ENCODE measurements around the gene CSTB.
"Not testable (repeated sequence)": the region's sequence is repeated elsewhere in the genome, so short reads cannot be mapped to it uniquely, and the experiment has no call there.

CSTB gene, protein sequence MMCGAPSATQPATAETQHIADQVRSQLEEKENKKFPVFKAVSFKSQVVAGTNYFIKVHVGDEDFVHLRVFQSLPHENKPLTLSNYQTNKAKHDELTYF

DNA sequence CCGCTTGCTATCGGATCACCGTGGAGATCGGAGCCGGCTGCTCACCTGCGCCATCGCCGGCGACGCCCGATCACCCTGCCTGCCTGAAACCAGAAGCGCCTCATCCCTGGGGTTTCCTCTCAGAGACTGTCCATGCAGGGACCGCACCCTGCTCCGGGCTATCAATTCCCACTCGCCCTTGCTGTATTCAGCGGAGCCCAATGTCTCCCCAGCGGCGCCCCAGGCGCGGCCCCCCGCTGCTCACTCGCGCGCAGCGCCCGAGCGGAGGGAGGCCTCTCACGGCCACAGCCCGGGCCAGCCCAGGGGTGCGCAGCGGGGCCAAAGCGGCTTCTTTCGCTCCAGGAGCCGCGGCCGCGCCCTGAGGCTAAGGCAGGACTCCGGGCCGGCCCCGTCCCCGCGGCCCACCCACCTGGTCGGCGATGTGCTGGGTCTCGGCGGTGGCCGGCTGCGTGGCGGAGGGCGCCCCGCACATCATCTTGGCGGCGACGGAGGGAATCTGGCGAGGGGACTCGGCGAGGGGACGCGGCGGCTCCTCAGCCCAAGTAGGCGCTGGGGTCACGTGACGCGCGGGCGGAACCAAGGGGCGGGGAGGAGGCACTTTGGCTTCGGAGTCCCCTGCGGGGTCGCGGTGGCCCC lies at the start of gene CSTB:
Gene CSTB (minus strand): TSS at position 514 of the 636 bp plus-strand sequence. CDS start 39 bp downstream, at position 475.
- H3K27ac ChIP-seq: peak within 1 kb of the TSS; percentile 36; the same call in 1 of the 2 replicates
- DNase-seq (ENCODE audit: low read depth, low spot score): no peak
- TF ChIP-seq EZH2 (IDR thresholded peaks at IDR 0.05) (no peak), POLR2AphosphoS5 (IDR thresholded peaks at IDR 0.05; ENCODE audit: borderline replicate concordance, low read depth, low read length) (peak; percentile 89), FOXP2 (optimal IDR thresholded peaks at IDR 0.05; ENCODE audit: control extremely low read depth, extremely low read length, insufficient read depth) (no peak)

DNA sequence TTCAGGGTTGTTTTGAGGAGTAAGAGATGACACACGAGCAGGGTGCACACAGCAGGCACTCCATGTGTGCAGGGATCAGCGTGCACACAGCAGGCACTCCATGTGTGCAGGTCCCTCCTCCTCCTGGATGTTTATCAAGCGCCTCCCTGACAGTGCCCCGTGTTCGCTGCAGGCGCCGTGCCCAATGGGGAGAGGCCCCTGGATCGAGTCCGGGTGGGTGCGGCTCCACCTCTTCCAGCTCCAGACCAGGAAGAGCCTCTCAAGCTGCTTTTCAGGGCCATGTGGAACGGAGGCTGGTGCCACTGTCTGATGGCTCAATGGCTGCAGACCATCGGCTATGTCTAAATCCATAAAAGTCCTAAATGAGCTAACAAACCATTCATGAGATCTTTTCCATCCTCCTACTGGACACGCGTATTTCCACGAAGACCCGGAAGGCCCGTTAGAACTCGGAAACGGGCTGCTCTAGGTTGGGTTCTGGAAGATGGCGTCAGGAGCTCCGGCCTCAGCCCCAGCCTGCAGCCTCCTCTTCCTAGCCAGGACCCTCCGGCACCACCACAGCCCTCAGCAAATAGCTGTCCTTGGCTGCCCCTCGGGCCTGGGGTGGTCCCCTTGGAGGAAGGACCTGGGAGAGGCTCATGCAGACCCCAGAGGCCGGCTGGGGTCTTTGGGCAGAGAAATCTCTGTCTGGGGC lies 49.3 kb upstream of the CSTB start:
- TF ChIP-seq FOXP2 (optimal IDR thresholded peaks at IDR 0.05; ENCODE audit: control extremely low read depth, extremely low read length, insufficient read depth) (no peak), EZH2 (IDR thresholded peaks at IDR 0.05) (no peak), POLR2AphosphoS5 (IDR thresholded peaks at IDR 0.05; ENCODE audit: borderline replicate concordance, low read depth, low read length) (no peak)
- no peak overlapping the region for H3K27ac ChIP-seq
- no peaks in the 10 kb centered on the region for H3K36me3 ChIP-seq (ENCODE audit: insufficient read depth, low read length)
- H3K4me3 ChIP-seq: no peak overlapping the region
- DNase-seq (ENCODE audit: low read depth, low spot score): no peak
- no peak overlapping the region for H3K9ac ChIP-seq (ENCODE audit: insufficient read length)
- no peaks in the 10 kb centered on the region for H3K9me3 ChIP-seq (ENCODE audit: low read depth, low read length)

More for the DNA sequence above, at the start of gene CSTB:
- no peaks in the 10 kb centered on the region for H3K9me3 ChIP-seq (ENCODE audit: low read depth, low read length)
- peaks cover 12% of the 10 kb centered on the region for H3K36me3 ChIP-seq (ENCODE audit: insufficient read depth, low read length)
- H3K4me3 ChIP-seq: peak within 1 kb of the TSS; percentile 91
- H3K9ac ChIP-seq (ENCODE audit: insufficient read length): peak within 1 kb of the TSS; percentile 80

DNA sequence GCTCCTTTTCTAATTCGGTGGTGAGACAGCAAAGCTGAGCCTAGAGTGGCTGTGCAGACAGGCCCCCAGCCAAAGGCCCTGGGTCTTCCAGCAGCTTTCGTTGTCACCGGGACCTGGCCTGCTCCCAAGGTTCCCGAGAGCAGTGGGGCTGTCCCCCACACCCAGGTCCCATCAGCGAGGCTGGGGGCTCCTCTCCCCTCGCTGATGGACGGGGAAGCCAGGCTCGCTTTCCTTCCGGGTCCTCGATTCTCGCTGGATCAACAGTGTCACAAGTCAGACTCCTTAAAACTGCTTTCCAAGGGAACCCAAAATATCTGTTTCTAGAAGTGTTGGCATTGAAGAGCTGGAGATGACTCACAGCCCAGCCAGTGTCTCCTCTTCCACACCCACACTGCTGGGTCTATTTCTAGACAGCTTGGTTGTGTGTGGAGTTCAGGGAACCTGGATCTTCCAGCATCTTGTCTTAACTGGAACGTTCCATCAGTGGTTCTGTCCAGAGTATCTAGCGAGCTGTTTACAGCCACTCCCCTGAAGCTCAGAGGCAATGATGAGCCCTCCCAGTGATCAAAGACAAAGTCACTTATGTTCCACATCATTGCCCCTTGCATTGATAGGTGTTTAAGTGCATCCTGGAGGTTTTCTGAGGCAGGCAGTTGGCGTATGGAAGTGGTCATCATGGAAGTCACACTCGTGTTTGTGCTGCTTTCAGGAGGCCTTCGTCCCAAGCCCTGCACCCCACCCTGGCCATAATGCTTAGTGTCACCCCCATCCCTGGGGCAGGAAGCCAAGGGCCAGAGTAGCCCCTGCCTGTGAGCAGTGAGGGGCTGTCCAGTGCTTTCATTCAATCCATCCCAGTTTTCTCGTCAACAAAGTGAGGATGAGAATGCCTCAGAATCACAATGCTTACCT lies 48.5 kb upstream of the CSTB start:
- TF ChIP-seq FOXP2 (optimal IDR thresholded peaks at IDR 0.05; ENCODE audit: control extremely low read depth, extremely low read length, insufficient read depth): no peak
- TF ChIP-seq POLR2AphosphoS5 (IDR thresholded peaks at IDR 0.05; ENCODE audit: borderline replicate concordance, low read depth, low read length): no peak
- no peak for TF ChIP-seq EZH2 (IDR thresholded peaks at IDR 0.05)
- no peak overlapping the region for H3K27ac ChIP-seq
- no peaks in the 10 kb centered on the region for H3K9me3 ChIP-seq (ENCODE audit: low read depth, low read length)
- no peak overlapping the region for H3K9ac ChIP-seq (ENCODE audit: insufficient read length)
- no peaks in the 10 kb centered on the region for H3K36me3 ChIP-seq (ENCODE audit: insufficient read depth, low read length)
- H3K4me3 ChIP-seq: no peak overlapping the region
- no peak for DNase-seq (ENCODE audit: low read depth, low spot score)

DNA sequence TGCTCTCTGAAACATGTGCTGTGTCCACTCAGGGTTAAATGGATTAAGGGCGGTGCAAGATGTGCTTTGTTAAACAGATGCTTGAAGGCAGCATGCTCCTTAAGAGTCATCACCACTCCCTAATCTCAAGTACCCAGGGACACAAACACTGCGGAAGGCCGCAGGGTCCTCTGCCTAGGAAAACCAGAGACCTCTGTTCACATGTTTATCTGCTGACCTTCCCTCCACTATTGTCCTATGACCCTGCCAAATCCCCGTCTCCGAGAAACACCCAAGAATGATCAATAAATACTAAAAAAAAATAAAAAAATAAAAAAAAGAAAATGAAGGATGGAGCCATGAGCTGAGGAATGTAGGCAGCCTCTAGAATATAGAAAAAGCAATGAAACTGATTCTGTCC lies 46.6 kb upstream of the CSTB start:
- not testable (repeated sequence) for H3K9me3 ChIP-seq (ENCODE audit: low read depth, low read length); H3K4me3 ChIP-seq; H3K36me3 ChIP-seq (ENCODE audit: insufficient read depth, low read length); H3K9ac ChIP-seq (ENCODE audit: insufficient read length); DNase-seq (ENCODE audit: low read depth, low spot score); H3K27ac ChIP-seq

DNA sequence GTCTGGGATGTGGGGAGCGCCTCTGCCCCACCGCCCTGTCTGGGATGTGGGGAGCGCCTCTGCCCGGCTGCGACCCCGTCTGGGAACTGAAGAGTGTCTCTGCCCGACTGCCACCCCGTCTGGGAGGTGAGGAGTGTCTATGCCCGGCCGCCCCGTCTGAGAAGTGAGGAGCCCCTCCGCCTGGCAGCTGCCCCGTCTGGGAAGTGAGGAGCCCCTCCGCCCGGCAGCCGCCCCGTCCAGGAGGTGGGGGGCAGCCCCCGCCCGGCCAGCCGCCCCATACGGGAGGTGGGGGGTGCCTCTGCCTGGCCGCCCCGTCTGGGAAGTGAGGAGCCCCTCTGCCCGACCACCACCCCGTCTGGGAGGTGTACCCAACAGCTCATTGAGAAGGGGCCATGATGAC lies 46.1 kb upstream of the CSTB start:
- not testable (repeated sequence) for H3K4me3 ChIP-seq; H3K9ac ChIP-seq (ENCODE audit: insufficient read length); H3K9me3 ChIP-seq (ENCODE audit: low read depth, low read length); H3K27ac ChIP-seq; DNase-seq (ENCODE audit: low read depth, low spot score); H3K36me3 ChIP-seq (ENCODE audit: insufficient read depth, low read length)

DNA sequence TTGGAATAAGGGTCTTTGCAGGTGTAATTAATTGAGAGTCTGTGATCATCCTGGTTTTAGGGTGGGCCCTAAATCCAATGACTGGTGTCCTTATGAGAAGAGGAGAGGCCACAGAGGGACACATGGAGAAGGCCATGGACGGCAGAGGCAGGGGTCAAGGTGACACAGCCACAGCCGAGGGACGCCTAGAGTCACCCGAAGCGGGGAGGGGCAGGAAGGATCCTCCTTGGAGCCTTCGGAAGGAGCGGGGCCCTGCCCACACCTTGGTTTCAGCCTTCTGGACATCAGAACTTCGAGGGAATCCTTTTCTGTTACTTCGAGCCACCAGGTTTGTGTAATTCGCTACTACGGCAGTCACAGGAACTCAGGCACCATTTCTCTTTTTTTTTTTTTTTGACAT lies 44.4 kb upstream of the CSTB start:
- TF ChIP-seq EZH2 (IDR thresholded peaks at IDR 0.05) (no peak), POLR2AphosphoS5 (IDR thresholded peaks at IDR 0.05; ENCODE audit: borderline replicate concordance, low read depth, low read length) (no peak), FOXP2 (optimal IDR thresholded peaks at IDR 0.05; ENCODE audit: control extremely low read depth, extremely low read length, insufficient read depth) (no peak)
- H3K27ac ChIP-seq: no peak overlapping the region
- no peaks in the 10 kb centered on the region for H3K36me3 ChIP-seq (ENCODE audit: insufficient read depth, low read length)
- H3K4me3 ChIP-seq: no peak overlapping the region
- no peaks in the 10 kb centered on the region for H3K9me3 ChIP-seq (ENCODE audit: low read depth, low read length)
- no peak overlapping the region for H3K9ac ChIP-seq (ENCODE audit: insufficient read length)
- no peak for DNase-seq (ENCODE audit: low read depth, low spot score)

DNA sequence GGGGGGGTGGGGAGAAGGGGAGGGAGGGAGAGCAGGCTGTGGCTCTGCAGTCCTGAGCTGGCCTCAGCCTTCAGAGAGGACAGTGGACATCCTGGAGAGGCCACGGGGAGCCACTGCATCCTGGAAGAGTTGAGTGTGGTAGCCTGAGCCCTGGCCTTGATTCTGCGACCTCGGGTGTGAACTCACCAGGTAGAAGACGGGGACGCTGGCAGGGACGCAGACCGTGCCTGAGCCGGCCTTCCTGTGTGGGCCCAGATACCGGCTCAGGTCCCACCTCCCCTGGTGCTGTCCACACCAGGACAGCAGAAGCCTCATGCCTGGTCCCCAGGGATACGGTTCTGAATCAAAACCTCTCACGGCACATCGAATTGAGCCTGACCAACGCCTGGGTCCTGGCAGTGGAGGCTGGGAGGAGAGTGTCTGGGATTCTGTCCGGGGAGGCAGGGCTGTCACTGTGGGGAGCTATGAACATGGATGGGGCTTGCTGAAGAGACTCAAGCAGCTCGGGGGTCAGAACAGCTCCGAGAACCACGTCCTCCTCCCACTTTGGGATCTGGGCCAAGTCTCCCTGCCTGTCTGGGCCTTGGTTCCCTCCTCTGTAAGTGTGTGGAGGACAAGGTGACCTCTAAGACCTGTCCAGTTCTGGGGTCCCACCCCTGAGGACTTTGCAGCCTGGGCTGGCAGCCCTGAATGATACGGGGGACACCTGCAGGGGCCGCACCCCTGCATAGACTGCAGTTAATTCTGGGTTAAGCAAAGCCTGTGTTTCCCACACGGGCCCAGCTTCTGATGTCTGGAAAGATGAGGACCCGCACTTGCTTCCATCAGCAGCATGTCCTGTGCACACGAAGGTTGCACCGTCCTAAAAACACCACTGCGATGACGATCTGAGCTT lies 43.6 kb upstream of the CSTB start:
- H3K9ac ChIP-seq (ENCODE audit: insufficient read length): no peak overlapping the region
- H3K4me3 ChIP-seq: no peak overlapping the region
- no peaks in the 10 kb centered on the region for H3K9me3 ChIP-seq (ENCODE audit: low read depth, low read length)
- H3K27ac ChIP-seq: no peak overlapping the region
- no peak for DNase-seq (ENCODE audit: low read depth, low spot score)
- TF ChIP-seq EZH2 (IDR thresholded peaks at IDR 0.05) (no peak), FOXP2 (optimal IDR thresholded peaks at IDR 0.05; ENCODE audit: control extremely low read depth, extremely low read length, insufficient read depth) (no peak), POLR2AphosphoS5 (IDR thresholded peaks at IDR 0.05; ENCODE audit: borderline replicate concordance, low read depth, low read length) (no peak)
- no peaks in the 10 kb centered on the region for H3K36me3 ChIP-seq (ENCODE audit: insufficient read depth, low read length)
